Stomach (tissue), 9 donors: Measurements from ENCODE around the gene FAM43B. TPM values are rescaled to one million over a fixed set of nuclear protein-coding genes. Genes with fewer than 3 reads are reported as not detected.

Source experiments
- DNase-seq, 2 donors: peaks; one replicate each; pipeline versions ENCODE4 v3.0.0 to v3.0.0-alpha.2; 2013 to 2019
- H3K27ac ChIP-seq, 5 donors: fragments of 200-600 bp in 4 of 5; sonication (generic) in 4 of 5; one replicate each; pipeline ENCODE4 v1.5.1; 2013 to 2019; ENCODE audit warnings: mild to moderate bottlenecking in 1 of 5, moderate library complexity in 1 of 5
- H3K27me3 ChIP-seq, 3 donors: fragments of 200-600 bp; sonication (generic); one replicate each; pipeline ENCODE4 v1.5.1; 2017 to 2019; ENCODE audit warnings: mixed run types in 1 of 3
- H3K36me3 ChIP-seq, 4 donors: fragments of 200-600 bp; sonication (generic); 1 replicate in 3 of 4; 2 replicates in 1 of 4; pipeline ENCODE4 v1.5.1; 2016 to 2019
- H3K4me1 ChIP-seq, 4 donors: fragments of 200-600 bp; sonication (generic); one replicate each; pipeline ENCODE4 v1.5.1; 2016 to 2019
- H3K4me3 ChIP-seq, 4 donors: fragments of 200-600 bp; sonication (generic) in 3 of 4; one replicate each; pipeline ENCODE4 v1.5.1; 2016 to 2019; ENCODE audit warnings: mild to moderate bottlenecking in 1 of 4
- H3K9me3 ChIP-seq, 4 donors: fragments of 200-600 bp; sonication (generic); one replicate each; pipeline ENCODE4 v1.5.1; 2016 to 2019
- EP300 ChIP-seq: sonication (generic); formaldehyde crosslinking; IDR thresholded peaks from one replicate; pipeline ENCODE4 v1.6.1; 2017; ENCODE audit warnings: antibody characterized with exemption
- POLR2A ChIP-seq, 4 donors: fragments of 450-650 bp; IDR thresholded peaks; one replicate each; pipeline ENCODE4 v1.6.1; 2016; ENCODE audit warnings: antibody characterized with exemption in 4 of 4, control low read depth in 2 of 4, mild to moderate bottlenecking in 1 of 4, moderate library complexity in 1 of 4
- POLR2AphosphoS5 ChIP-seq, 3 donors: sonication (generic); formaldehyde crosslinking; IDR thresholded peaks; one replicate each; pipeline ENCODE4 v1.6.1; 2016; ENCODE audit warnings: antibody characterized with exemption in 3 of 3
- WGBS, 5 donors: extraction: QIAGEN DNeasy Blood & Tissue Kit in 3 of 5; methylation state at CpG; one replicate each; pipeline versions ENCODE4 v1.1.5 to v1.1.7; 2013 to 2018; 5-methylcytosine and 5-hydroxymethylcytosine counted together
- intact Hi-C: fragments of 100-400 bp; cut with DNase I; formaldehyde crosslinking; loops from one replicate; pipeline ENCODE4 v1.15.1; 2023; ENCODE audit warnings: low total_unique reads
- polyA plus RNA-seq, 3 donors: library from polyadenylated mRNA; stranded (reverse); fragments of 200-250 nt; gene quantifications; one replicate each; pipeline ENCODE4 v1.2.3, GENCODE V29; 2013
- total RNA-seq, 5 donors: library from RNA; depleted of rRNA; stranded (reverse); fragments of >200 nt; gene quantifications; one replicate each; pipeline versions ENCODE4 v1.1.0 to v1.2.3, GENCODE V29; 2014 to 2016
- TF ChIP-seq, protein P1 (sequence below), 7 experiments: fragments of 450-650 bp in 4 of 7; fragments of 200-600 bp in 3 of 7; sonication (generic) in 3 of 7; IDR thresholded peaks; one replicate each; pipeline ENCODE4 v1.5.1; 2016 to 2019; ENCODE audit warnings: antibody characterized with exemption in 7 of 7, control low read depth in 2 of 7, mild to moderate bottlenecking in 1 of 7
- donor health status: healthy with polysubstance abuse.
- donor health status: Bipolar disorder and iron deficiency.
- donor health status: healthy.

FAM43B gene
- total and polyA plus RNA-seq, 8 donors = 0.05 to 0.25 TPM; not detected in 6

DNA sequence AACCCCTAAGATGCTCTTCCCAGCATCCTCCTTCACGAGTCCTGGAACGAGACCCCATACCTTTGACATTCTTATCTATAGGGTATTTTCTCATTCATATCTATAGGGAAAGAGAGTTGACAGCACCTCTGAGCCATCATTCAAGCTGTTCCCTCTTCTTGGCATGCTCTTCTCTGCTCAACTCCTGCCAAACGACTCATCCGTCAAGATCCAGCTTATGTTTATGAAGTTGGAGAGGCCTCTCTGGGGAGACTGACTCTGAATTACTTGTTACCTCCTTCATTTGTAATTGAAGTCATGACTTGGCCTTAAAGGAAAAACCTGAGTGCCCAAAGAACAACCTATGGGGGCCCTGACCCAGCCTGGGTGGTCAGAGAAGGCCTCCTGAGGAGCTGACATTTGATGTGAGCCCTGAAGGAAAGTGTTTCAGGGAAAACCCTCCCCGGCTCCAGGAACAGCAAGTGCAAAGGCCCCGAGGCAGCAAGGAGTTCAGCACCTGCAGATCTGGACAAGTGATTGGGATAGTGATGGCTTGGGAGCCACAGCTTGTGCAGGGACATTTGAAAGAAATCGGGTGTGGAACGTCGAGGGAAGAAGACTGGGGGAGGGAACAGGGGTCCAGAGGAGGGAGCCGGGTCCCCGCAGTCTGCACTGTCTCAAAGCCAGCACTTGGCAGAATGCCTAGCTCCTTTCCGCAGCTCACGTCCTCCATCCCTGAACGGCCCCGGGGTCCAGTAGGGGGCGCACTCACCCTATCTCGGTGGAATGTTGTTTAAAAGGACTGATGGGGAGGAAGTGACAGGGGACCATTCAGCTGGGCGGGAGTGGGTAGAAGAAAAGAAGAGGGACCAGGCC is 22.5 kb downstream of the FAM43B start:
- Histone ChIP-seq H3K27me3 (peaks cover 0 to 43% (median 0%) of the 10 kb centered on the region in 3 donors), H3K9me3 (peaks cover 0 to 10% (median 7%) of the 10 kb centered on the region in 4 donors), H3K27ac (no peak overlapping the region), H3K4me3 (no peak overlapping the region), H3K36me3 (no peaks in the 10 kb centered on the region), H3K4me1 (peaks cover 0 to 4% (median 0%) of the 10 kb centered on the region in 4 donors)
- intact Hi-C loops = no loop called here
- TF ChIP-seq POLR2AphosphoS5 (IDR thresholded peaks at IDR 0.05) (peak in 1 of 3 donors; percentile 45), EP300 (no peak)
- TF ChIP-seq, protein P1, sequence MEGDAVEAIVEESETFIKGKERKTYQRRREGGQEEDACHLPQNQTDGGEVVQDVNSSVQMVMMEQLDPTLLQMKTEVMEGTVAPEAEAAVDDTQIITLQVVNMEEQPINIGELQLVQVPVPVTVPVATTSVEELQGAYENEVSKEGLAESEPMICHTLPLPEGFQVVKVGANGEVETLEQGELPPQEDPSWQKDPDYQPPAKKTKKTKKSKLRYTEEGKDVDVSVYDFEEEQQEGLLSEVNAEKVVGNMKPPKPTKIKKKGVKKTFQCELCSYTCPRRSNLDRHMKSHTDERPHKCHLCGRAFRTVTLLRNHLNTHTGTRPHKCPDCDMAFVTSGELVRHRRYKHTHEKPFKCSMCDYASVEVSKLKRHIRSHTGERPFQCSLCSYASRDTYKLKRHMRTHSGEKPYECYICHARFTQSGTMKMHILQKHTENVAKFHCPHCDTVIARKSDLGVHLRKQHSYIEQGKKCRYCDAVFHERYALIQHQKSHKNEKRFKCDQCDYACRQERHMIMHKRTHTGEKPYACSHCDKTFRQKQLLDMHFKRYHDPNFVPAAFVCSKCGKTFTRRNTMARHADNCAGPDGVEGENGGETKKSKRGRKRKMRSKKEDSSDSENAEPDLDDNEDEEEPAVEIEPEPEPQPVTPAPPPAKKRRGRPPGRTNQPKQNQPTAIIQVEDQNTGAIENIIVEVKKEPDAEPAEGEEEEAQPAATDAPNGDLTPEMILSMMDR (IDR thresholded peaks at IDR 0.05) = peak in 4 of 7 experiments; percentile 25 to 50 (median 32)
- WGBS, 5 donors = 22 to 27% (median 26%) methylated on average over 18 of the region's 18 CpGs
- DNase-seq = peak; percentile 69 to 88

DNA sequence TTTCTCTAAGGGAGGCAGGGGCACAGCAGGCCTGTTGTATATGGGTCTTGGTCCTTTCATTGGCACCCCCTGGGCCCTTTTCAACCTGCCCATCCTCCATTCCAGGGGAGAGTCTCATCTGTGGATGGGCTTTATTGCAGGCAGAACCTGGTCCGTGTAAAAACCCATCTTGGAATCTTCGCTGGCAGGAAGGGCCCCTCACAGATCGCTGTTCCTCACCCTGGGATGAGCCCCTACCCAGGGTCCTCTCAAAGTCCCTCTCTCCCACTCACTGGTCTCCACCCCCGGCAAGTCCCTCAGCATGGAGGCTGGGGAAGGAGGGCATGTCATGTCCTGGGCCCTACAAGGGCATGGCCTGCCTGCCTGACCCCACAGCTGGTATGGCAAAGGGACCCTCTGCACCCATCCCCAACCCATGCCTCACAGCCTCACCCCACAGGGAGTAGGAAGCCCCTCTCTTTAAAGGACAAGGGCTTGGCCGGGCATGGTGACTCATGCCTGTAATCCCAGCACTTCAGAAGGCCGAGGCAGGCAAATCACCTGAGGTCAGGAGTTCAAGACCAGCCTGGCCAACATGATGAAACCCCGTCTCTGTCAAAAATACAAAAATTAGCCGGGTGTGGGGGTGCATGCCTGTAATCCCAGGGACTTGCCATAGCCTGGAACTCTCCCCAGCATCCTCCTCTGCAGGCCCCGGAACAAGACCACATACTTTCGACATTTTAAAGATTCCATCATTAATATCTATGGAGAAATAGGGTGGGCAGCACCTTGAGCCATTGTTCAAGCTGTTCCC is 23.4 kb downstream of the FAM43B start:
- Histone ChIP-seq H3K9me3 (peaks cover 0 to 10% (median 7%) of the 10 kb centered on the region in 4 donors), H3K27me3 (peaks cover 0 to 37% (median 0%) of the 10 kb centered on the region in 3 donors), H3K27ac (no peak overlapping the region), H3K36me3 (no peaks in the 10 kb centered on the region), H3K4me3 (no peak overlapping the region), H3K4me1 (peaks cover 0 to 4% (median 0%) of the 10 kb centered on the region in 4 donors)
- WGBS, 5 donors = 55 to 83% (median 65%) methylated on average over 9 to 10 of the region's 10 CpGs
- TF ChIP-seq, protein P1 (IDR thresholded peaks at IDR 0.05) = peak in 1 of 7 experiments; percentile 0
- no peak for TF ChIP-seq EP300
- TF ChIP-seq POLR2A (IDR thresholded peaks at IDR 0.05) = no peak
- DNase-seq = no peak
- intact Hi-C loops = no loop called here

DNA sequence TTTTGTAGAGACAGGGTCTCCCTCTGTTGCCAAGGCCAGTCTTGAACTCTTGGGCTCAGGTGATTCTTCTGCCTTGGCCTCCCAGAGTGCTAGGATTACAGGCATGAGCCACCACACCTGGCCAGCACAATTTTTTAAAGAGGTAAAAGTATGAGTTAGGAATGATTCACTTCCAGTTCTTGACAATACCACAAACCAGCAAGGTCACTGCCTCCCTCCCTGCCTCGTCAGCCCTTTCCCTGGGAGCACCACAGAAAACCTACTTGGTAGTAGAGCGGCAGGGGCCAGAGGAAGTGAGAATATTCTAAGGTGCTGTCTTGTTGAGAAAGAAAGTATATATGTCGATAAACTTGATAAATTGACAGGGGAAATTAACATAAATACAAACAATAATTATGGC is 25.7 kb downstream of the FAM43B start:
- WGBS, 5 donors = 80 to 85% (median 81%) methylated on average over 3 of the region's 3 CpGs

More for the DNA sequence above, 25.7 kb downstream of the FAM43B start:
- Histone ChIP-seq H3K27me3 (peaks cover 0 to 31% (median 0%) of the 10 kb centered on the region in 3 donors), H3K36me3 (no peaks in the 10 kb centered on the region), H3K4me1 (peaks cover 0 to 4% (median 0%) of the 10 kb centered on the region in 4 donors), H3K9me3 (no peaks in the 10 kb centered on the region), H3K27ac (no peak overlapping the region), H3K4me3 (no peak overlapping the region)
- TF ChIP-seq, protein P1 (IDR thresholded peaks at IDR 0.05) = no peak
- no peak for TF ChIP-seq POLR2AphosphoS5 (IDR thresholded peaks at IDR 0.05)
- no peak for TF ChIP-seq EP300
- TF ChIP-seq POLR2A (IDR thresholded peaks at IDR 0.05) = no peak
- intact Hi-C loops = no loop called here
- DNase-seq = no peak
